ENCODE data around the gene NOX5. TPM values are rescaled to one million over a fixed set of nuclear protein-coding genes. Genes with fewer than 3 reads are reported as not detected.

NOX5 gene
- total RNA-seq, 2 donors from 2014 or later = 0.16 to 0.19 TPM

DNA sequence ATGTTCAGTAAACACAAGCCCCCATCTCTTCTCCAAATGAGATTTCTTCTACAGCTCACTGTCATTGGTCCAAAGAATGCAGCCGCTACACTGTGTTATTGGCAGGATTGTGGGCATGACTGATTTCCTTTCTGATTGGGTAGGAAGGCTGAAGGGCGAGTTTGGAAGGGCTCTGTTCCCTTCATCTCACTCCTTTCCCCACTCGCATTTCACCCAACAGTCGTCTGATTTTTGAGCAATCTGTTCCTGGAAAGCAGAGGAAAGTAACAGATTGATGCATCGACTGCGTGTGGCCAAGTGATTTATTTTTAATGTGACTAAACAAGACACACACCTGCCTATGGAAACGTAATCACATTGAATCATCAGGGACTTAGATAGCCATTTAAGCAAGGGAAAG, 55.5 kb downstream of the NOX5 start:
- Histone ChIP-seq H3K4me1 (peaks cover 0 to 6% of the 10 kb centered on the region in 2 donors), H3K4me3 (no peak overlapping the region), H3K9me3 (no peaks in the 10 kb centered on the region), H3K27ac (no peak overlapping the region), H3K36me3 (no peaks in the 10 kb centered on the region), H3K27me3 (no peaks in the 10 kb centered on the region)
- TF ChIP-seq, protein P1, sequence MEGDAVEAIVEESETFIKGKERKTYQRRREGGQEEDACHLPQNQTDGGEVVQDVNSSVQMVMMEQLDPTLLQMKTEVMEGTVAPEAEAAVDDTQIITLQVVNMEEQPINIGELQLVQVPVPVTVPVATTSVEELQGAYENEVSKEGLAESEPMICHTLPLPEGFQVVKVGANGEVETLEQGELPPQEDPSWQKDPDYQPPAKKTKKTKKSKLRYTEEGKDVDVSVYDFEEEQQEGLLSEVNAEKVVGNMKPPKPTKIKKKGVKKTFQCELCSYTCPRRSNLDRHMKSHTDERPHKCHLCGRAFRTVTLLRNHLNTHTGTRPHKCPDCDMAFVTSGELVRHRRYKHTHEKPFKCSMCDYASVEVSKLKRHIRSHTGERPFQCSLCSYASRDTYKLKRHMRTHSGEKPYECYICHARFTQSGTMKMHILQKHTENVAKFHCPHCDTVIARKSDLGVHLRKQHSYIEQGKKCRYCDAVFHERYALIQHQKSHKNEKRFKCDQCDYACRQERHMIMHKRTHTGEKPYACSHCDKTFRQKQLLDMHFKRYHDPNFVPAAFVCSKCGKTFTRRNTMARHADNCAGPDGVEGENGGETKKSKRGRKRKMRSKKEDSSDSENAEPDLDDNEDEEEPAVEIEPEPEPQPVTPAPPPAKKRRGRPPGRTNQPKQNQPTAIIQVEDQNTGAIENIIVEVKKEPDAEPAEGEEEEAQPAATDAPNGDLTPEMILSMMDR (IDR thresholded peaks at IDR 0.05) = no peak
- DNase-seq (ENCODE audit: low spot score) = no peak

DNA sequence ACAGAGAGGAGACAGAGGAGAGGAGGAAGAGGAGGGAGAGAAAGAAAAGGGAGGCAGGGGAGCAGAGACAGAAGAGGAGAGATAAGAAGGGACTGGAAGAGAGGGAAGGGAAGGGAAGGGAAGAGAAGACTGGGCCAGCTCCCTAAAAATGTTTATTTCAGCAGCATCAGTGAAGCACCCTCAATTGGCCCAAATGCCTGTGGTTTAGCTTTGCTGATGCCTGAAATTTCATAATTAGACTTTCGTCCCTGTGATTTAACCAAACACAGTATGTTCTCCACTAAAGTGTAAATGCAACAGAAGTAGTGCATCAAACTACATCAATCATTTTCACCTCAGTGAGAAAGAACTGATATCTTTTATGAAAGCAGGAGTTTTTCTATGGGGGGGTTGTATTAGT, 55.9 kb downstream of the NOX5 start:
- H3K27ac ChIP-seq = no peak overlapping the region
- DNase-seq (ENCODE audit: low spot score) = no peak
- TF ChIP-seq, protein P1 (IDR thresholded peaks at IDR 0.05) = no peak
- H3K27me3 ChIP-seq = no peaks in the 10 kb centered on the region
- H3K4me3 ChIP-seq = no peak overlapping the region
- peaks cover 0 to 9% of the 10 kb centered on the region in 2 donors for H3K4me1 ChIP-seq
- no peaks in the 10 kb centered on the region for H3K9me3 ChIP-seq
- H3K36me3 ChIP-seq = no peaks in the 10 kb centered on the region

DNA sequence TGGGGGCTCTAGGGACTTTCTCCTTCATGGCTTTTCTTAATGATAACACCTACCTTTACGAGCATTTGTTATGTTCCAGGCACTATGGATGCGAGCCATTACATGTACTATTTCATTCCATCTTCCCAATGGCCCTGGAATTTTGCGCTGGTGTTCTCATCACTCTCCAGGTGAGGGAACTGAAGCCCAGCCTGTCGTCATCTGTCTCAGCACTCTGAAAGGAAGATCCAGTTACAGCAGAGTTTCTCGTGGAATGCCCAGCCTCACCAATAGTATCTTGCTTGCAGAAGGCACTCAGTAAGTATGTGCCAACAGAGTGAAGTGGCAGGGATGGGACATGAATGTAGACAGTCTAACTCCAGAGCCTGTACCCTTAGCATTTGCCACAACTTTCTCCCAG, 56.8 kb downstream of the NOX5 start:
- Histone ChIP-seq H3K36me3 (no peaks in the 10 kb centered on the region), H3K4me1 (peaks cover 0 to 9% of the 10 kb centered on the region in 2 donors), H3K9me3 (no peaks in the 10 kb centered on the region), H3K27ac (no peak overlapping the region), H3K4me3 (no peak overlapping the region), H3K27me3 (no peaks in the 10 kb centered on the region)
- DNase-seq (ENCODE audit: low spot score) = no peak
- TF ChIP-seq, protein P1 (IDR thresholded peaks at IDR 0.05) = no peak

DNA sequence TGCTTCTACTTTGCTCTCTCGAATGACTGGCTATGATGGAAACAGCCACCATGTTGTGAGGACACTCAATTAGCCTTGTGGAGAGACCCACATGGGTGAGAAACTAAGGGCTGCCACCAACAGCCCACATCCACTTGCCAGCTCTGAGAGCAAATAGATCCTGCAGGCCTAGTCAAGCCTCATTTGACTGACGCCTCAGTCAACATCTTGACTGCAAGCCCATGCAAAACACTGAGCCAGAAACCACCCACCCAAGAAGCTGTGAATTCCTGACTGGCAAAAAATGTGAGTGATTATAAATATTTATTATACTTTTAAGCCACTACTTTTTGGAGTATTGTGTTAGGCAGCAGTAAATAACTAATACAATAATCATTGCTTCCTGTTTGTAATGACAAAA, 58.4 kb downstream of the NOX5 start:
- Histone ChIP-seq H3K27me3 (no peaks in the 10 kb centered on the region), H3K36me3 (no peaks in the 10 kb centered on the region), H3K9me3 (no peaks in the 10 kb centered on the region), H3K4me1 (peaks cover 0 to 9% of the 10 kb centered on the region in 2 donors), H3K27ac (no peak overlapping the region), H3K4me3 (no peak overlapping the region)
- DNase-seq (ENCODE audit: low spot score) = no peak
- TF ChIP-seq, protein P1 (IDR thresholded peaks at IDR 0.05) = no peak

DNA sequence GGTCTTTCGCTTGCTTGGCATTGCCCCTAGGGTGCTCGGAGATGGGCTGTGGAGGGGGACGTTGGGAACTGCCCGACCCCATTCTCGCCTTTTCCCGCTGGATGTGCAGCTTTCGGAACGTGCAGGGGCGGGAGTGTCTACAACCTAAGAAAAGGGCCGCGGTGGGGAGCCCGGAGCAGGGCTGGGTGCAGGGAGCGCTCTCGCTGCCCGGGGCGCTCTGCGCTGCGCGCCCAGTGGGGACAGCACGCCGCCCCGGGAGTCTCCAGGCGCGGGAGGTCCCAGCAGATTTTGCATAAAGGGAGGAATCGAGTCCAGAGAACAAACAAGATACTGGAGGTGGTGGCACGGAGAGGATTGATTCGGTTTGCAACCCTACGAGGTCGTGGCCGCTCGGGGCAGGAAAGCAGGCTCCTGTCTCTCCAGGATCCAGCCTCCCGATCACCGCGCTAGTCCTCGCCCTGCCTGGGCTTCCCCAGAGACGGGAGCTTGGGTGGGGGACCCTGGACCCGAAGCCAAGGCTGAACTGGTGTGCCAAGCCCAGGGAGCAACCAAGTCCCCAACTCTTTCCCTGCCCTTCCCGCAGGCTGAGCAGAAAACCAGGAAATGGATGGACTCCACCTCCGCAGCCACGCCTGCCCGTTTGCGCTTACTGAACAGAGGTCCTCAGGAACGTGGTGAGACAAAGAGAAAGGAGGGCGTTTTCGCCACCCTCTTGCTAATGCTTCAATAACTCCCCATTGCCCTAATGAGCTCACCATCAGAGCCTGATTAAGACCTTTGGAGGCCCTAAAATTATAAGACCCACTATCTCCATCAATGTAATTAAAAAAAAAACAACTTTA, 59.7 kb downstream of the NOX5 start:
- Histone ChIP-seq H3K27ac (peak overlapping the region in 1 of 2 donors; percentile 36), H3K4me1 (peaks cover 0 to 9% of the 10 kb centered on the region in 2 donors), H3K36me3 (no peaks in the 10 kb centered on the region), H3K9me3 (no peaks in the 10 kb centered on the region), H3K27me3 (no peaks in the 10 kb centered on the region), H3K4me3 (peak overlapping the region; percentile 46 to 62)
- TF ChIP-seq, protein P1 (IDR thresholded peaks at IDR 0.05) = peak in 1 of 2 donors; percentile 14
- DNase-seq (ENCODE audit: low spot score) = peak; percentile 70

Measured in right atrium auricular region (tissue), 2 donors.